ENCODE results near the gene MAP3K13. TPM values are rescaled to one million over a fixed set of nuclear protein-coding genes. Genes with fewer than 3 reads are reported as not detected.
"Not testable (repeated sequence)": the region's sequence is repeated elsewhere in the genome, so short reads cannot be mapped to it uniquely, and the experiment has no call there.

MAP3K13 gene
- total RNA-seq, 1 experiment from 2014 or later: 18.4 TPM

GRCh38 chr3:185420762-185421161, 57.8 kb downstream of the MAP3K13 start:
- Histone ChIP-seq H3K9me3 (replicated peaks) (no peaks in the 10 kb centered on the region), H3K4me3 (no peak overlapping the region), H3K36me3 (no peaks in the 10 kb centered on the region), H3K27me3 (replicated peaks) (no peaks in the 10 kb centered on the region), H3K4me1 (replicated peaks) (no peaks in the 10 kb centered on the region), H3K27ac (no peak overlapping the region)
- no peak for DNase-seq (ENCODE audit: low read depth in 1 of 2, low spot score in 2 of 2)

- H3K4me1 ChIP-seq (replicated peaks): no peaks in the 10 kb centered on the region
- no peak for DNase-seq (ENCODE audit: low read depth in 1 of 2, low spot score in 2 of 2)
- H3K4me3 ChIP-seq: no peak overlapping the region
- H3K27ac ChIP-seq: no peak overlapping the region
- no peaks in the 10 kb centered on the region for H3K9me3 ChIP-seq (replicated peaks)
- H3K36me3 ChIP-seq: no peaks in the 10 kb centered on the region
- no peaks in the 10 kb centered on the region for H3K27me3 ChIP-seq (replicated peaks)
These were observed 58.8 kb downstream of the MAP3K13 start for GRCh38 chr3:185421577-185422232.

GRCh38 chr3:185422677-185423076, 59.7 kb downstream of the MAP3K13 start:
- DNase-seq (ENCODE audit: low read depth in 1 of 2, low spot score in 2 of 2): no peak
- H3K4me3 ChIP-seq: no peak overlapping the region

GRCh38 chr3:185423178-185423577, 60.2 kb downstream of the MAP3K13 start:
- no peak for DNase-seq (ENCODE audit: low read depth in 1 of 2, low spot score in 2 of 2)
- H3K4me3 ChIP-seq: no peak overlapping the region
- no peaks in the 10 kb centered on the region for H3K36me3 ChIP-seq
- no peaks in the 10 kb centered on the region for H3K9me3 ChIP-seq (replicated peaks)
- H3K27me3 ChIP-seq (replicated peaks): no peaks in the 10 kb centered on the region
- H3K4me1 ChIP-seq (replicated peaks): no peaks in the 10 kb centered on the region
- no peak overlapping the region for H3K27ac ChIP-seq

More at GRCh38 chr3:185422677-185423076, 59.7 kb downstream of the MAP3K13 start:
- Histone ChIP-seq H3K27me3 (replicated peaks) (no peaks in the 10 kb centered on the region), H3K9me3 (replicated peaks) (no peaks in the 10 kb centered on the region), H3K27ac (no peak overlapping the region), H3K36me3 (no peaks in the 10 kb centered on the region), H3K4me1 (replicated peaks) (no peaks in the 10 kb centered on the region)

DNA sequence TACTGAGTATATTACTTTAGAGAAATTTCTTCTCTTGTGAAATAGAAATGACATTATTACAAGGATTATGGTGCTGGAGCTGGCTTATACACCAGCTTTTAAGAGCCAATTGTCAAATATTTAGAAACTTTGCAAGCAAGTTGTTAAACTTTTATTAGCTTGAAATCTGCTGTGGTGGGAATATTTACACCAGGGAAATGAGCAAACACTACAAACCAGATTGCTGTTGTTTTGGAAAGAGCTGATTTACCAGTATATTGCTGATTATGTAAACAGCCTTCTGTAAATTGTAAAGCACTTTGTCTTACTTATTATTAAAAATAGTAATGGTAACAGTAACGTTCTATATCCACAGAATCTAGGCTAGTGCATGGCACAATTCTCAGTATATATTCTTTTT, 61.5 kb downstream of the MAP3K13 start:
- H3K4me1 ChIP-seq (replicated peaks): no peaks in the 10 kb centered on the region
- no peak for DNase-seq (ENCODE audit: low read depth in 1 of 2, low spot score in 2 of 2)
- H3K36me3 ChIP-seq: no peaks in the 10 kb centered on the region
- H3K27me3 ChIP-seq (replicated peaks): no peaks in the 10 kb centered on the region
- no peaks in the 10 kb centered on the region for H3K9me3 ChIP-seq (replicated peaks)
- H3K27ac ChIP-seq: no peak overlapping the region
- no peak overlapping the region for H3K4me3 ChIP-seq

DNA sequence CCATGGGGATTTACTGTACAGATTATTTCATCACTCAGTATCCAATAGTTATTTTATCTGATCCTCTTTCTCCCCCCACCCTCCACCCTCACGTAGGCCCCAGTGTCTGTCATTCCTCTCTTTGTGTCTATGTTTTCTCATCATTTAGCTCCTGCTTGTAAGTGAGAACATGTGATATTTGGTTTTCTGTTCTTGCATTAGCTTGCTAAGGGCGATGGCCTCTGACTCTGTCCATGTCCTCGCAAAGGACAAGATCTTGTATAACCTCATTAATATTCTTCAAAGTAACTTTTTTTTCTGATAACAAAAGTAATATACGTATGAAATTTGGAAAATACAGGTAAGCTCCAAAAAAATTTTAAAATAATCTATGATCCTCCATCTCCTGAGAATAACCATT, 67.4 kb downstream of the MAP3K13 start:
- DNase-seq (ENCODE audit: low read depth in 1 of 2, low spot score in 2 of 2): no peak
- H3K4me1 ChIP-seq (replicated peaks): no peaks in the 10 kb centered on the region
- H3K27me3 ChIP-seq (replicated peaks): no peaks in the 10 kb centered on the region
- H3K27ac ChIP-seq: no peak overlapping the region
- H3K9me3 ChIP-seq (replicated peaks): no peaks in the 10 kb centered on the region
- H3K4me3 ChIP-seq: no peak overlapping the region
- no peaks in the 10 kb centered on the region for H3K36me3 ChIP-seq

DNA sequence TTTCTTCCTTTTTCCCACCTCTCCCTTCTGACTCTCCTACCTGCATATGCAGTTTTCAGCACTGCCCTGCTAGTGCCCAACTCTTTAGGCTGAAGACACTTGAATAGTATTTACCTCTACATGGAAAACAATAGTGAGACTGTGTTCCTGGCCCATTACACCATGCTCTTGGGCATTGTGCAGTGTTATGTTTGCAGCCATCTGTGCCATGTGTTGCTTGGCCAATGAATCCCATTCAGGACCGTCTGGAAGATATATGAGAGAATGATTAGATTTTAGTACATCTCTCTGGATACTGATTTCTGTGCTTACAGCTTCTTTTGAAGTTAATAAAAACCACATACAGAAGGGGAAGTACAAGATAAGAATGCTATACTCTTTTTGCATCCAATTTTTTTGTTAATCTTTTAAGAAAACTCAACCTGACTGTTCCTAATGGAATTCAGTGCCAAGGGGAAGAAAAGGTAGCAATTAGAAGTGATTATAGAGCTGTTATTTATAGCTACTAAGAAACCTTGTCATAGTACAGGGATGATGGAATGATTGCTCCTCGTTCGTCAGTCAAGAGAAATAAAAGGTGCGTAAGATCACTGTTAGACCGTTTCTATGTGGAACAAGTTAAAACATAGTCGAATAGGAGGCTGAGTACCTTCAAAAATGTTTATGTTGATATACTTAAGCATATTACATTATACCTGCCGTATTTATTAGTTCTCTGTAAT, 77.0 kb downstream of the MAP3K13 start:
- no peak for DNase-seq (ENCODE audit: low read depth in 1 of 2, low spot score in 2 of 2)
- Histone ChIP-seq H3K27me3 (replicated peaks) (no peaks in the 10 kb centered on the region), H3K36me3 (no peaks in the 10 kb centered on the region), H3K4me3 (no peak overlapping the region), H3K9me3 (replicated peaks) (no peaks in the 10 kb centered on the region), H3K4me1 (replicated peaks) (no peaks in the 10 kb centered on the region), H3K27ac (no peak overlapping the region)

DNA sequence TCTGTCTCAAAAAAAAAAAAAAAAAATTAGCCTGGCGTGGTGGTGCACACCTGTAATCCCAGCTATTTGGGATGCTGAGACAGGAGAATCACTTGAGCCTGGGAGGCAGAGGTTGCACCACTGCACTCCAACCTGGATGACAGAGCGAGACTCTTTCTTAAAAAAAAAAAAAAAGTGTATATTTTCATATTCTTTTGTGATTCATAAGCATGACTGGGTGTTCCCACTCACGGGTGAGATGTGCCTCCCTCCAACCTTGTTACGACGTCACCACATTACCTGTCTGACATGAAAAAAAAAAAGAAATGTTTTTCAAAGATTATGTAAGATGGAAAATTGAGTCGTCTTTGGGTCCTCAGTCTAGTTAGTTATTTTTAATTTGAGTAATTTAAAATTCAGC, 79.1 kb downstream of the MAP3K13 start:
- Histone ChIP-seq H3K27ac (no peak overlapping the region), H3K36me3 (no peaks in the 10 kb centered on the region), H3K4me1 (replicated peaks) (no peaks in the 10 kb centered on the region), H3K4me3 (no peak overlapping the region), H3K27me3 (replicated peaks) (no peaks in the 10 kb centered on the region), H3K9me3 (replicated peaks) (no peaks in the 10 kb centered on the region)
- DNase-seq (ENCODE audit: low read depth in 1 of 2, low spot score in 2 of 2): no peak

GRCh38 chr3:185444329-185444728, 81.4 kb downstream of the MAP3K13 start:
- Histone ChIP-seq H3K9me3 (replicated peaks) (no peaks in the 10 kb centered on the region), H3K36me3 (no peaks in the 10 kb centered on the region), H3K4me3 (no peak overlapping the region), H3K27me3 (replicated peaks) (no peaks in the 10 kb centered on the region), H3K27ac (no peak overlapping the region), H3K4me1 (replicated peaks) (no peaks in the 10 kb centered on the region)
- DNase-seq (ENCODE audit: low read depth in 1 of 2, low spot score in 2 of 2): no peak

GRCh38 chr3:185448107-185448506, 85.2 kb downstream of the MAP3K13 start:
- no peaks in the 10 kb centered on the region for H3K36me3 ChIP-seq
- H3K9me3 ChIP-seq (replicated peaks): no peaks in the 10 kb centered on the region
- H3K4me1 ChIP-seq (replicated peaks): no peaks in the 10 kb centered on the region
- DNase-seq (ENCODE audit: low read depth in 1 of 2, low spot score in 2 of 2): no peak
- no peaks in the 10 kb centered on the region for H3K27me3 ChIP-seq (replicated peaks)
- no peak overlapping the region for H3K4me3 ChIP-seq
- H3K27ac ChIP-seq: no peak overlapping the region

GRCh38 chr3:185451432-185451831, 88.5 kb downstream of the MAP3K13 start:
- not testable (repeated sequence) for H3K36me3 ChIP-seq; H3K27ac ChIP-seq; H3K27me3 ChIP-seq (replicated peaks); H3K9me3 ChIP-seq (replicated peaks); H3K4me1 ChIP-seq (replicated peaks); DNase-seq (ENCODE audit: low read depth in 1 of 2, low spot score in 2 of 2); H3K4me3 ChIP-seq

DNA sequence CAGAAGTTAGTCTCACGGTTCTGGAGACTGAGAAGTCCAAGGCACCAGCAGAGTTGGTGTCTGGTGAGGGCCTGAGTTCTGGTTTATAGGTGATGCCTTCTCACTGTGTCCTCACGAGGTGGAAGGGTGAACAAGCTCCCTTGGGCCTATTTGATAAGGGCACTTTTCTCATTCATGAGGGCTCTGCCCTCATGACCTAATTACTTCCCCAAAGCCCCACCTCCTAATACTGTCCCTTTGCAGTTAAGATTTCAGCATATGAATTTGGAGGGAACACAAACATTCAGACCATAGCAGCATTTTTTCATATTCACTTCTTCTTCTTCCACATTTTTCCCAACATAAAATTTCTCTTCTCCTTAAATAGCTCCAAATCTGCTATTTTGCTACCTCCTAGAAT, 94.4 kb downstream of the MAP3K13 start:
- Histone ChIP-seq H3K4me1 (replicated peaks) (no peaks in the 10 kb centered on the region), H3K9me3 (replicated peaks) (no peaks in the 10 kb centered on the region), H3K4me3 (no peak overlapping the region), H3K36me3 (no peaks in the 10 kb centered on the region), H3K27me3 (replicated peaks) (no peaks in the 10 kb centered on the region), H3K27ac (no peak overlapping the region)
- DNase-seq (ENCODE audit: low read depth in 1 of 2, low spot score in 2 of 2): no peak

DNA sequence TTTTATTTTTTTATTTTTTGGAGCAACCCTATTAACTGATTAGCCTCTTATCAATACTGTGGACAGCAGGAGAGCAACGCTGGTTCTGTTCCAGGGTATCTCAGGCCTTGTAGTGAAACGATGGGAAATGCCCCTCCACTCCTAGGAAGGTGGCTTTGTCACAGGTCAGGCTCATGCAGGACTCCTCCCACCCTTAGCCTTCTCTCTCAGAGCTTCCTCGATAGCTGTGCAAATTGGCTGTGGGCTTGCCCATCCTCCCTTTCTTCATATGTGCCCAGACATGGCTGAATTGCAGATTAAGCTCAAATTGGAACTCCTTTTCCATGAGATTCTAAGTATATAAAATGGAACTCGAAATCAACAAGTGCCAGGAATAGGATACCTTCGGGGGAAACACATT, 97.4 kb downstream of the MAP3K13 start:
- Histone ChIP-seq H3K9me3 (replicated peaks) (no peaks in the 10 kb centered on the region), H3K4me1 (replicated peaks) (no peaks in the 10 kb centered on the region), H3K4me3 (no peak overlapping the region), H3K27ac (no peak overlapping the region), H3K27me3 (replicated peaks) (no peaks in the 10 kb centered on the region), H3K36me3 (no peaks in the 10 kb centered on the region)
- DNase-seq (ENCODE audit: low read depth in 1 of 2, low spot score in 2 of 2): no peak

GRCh38 chr3:185460719-185461350, 97.9 kb downstream of the MAP3K13 start:
- Histone ChIP-seq H3K9me3 (replicated peaks) (no peaks in the 10 kb centered on the region), H3K27ac (no peak overlapping the region), H3K4me3 (no peak overlapping the region), H3K27me3 (replicated peaks) (no peaks in the 10 kb centered on the region), H3K36me3 (no peaks in the 10 kb centered on the region), H3K4me1 (replicated peaks) (no peaks in the 10 kb centered on the region)
- peak in 1 of 2 experiments; percentile 6 for DNase-seq (ENCODE audit: low read depth in 1 of 2, low spot score in 2 of 2)
